Stimulated activated CD4-positive, alpha-beta T cell treated with anti-CD3 and anti-CD28 coated beads, Interleukin-12 subunit alpha, Interleukin-12 subunit beta, amount 100 ng/mL, for 4 hours (primary cell): ENCODE data around the gene ARSA.

Source experiments
- DNase-seq: peaks from one replicate; pipeline ENCODE4 v3.0.0-alpha.2; 2020

ARSA gene

DNA sequence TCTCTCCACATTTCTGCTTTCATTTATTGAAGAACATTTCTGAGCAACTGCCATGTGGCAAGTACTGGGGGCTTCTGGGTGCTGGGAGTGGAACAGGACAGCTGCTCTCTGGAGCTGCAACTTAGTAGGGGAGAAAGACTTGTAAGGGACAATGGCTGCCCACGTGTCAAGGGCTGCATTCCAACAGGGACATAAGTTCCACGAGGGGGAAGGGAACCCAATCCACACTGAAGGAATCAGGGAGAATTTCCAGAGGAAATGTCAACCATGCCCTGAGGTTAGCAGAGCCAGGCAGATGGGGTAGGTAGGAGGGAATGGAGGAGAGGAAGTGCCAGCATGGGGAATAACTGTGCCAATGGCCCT, 25.6 kb downstream of the ARSA start:
- no peak for DNase-seq

DNA sequence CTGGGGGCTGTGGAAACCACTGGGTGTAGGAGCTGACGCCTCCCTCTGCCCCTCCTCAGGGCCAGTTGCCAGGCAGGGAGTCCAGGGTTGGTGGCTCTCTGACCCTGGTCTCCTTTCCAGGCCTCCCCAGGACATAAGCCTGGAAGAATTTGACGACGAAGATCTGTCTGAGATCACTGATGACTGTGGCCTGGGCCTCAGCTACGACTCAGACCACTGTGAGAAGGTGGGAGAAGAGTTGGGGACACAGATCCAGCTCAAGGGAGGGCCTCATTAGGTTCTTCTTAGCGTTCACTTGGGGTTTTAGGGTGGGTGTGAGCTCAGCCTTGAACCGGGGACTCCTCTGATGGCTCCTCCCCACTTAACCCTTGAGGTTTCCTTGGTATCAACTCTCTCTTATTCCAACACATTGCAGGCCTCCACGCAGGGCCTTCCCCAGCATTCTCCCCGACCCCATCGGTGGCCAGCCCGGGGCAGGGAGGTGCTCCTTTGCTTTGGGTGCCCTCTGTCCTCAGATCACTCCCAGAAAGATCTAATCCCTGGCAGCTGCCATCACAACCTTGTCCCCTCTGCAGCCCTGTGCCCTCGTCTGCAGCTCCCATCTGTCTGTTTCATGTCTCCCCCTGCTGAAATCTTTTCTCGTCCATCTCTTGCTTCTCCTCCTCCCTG, 26.1 kb downstream of the ARSA start:
- no peak for DNase-seq

DNA sequence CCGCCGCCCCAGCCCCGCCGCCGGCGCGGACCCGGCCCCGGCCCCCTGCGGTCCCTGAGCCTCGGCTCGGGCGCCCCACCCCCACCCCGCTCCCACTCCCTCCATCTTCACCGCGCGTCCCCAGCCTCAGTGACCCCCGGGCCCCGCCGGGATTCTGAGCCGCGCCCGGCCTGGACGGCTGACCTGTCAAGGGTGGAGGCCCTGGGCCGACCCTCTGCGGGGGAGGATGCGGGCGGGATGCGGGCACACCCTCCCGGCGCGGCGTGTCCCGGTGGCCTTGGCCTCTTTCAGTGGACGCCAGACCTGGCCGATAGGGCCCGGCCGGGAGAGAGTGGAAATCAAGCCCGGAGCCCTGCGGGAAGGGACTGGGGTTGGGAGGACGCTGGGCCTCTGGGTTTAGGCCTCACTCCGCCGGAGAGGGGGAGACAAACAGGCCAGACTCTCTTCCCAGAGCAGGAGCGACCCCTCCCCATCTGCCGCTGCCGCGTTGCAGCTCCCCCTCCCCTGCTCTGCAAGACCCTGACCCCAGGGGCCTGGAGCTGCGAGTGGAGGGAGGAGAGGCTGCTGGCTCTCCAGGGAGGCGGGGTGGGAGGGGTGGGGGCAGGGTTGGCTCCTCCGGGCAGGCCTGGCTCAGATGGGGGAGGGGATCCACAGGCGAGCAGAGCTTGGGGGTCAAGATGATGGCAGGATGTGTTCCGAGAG, 26.8 kb downstream of the ARSA start:
- no peak for DNase-seq

DNA sequence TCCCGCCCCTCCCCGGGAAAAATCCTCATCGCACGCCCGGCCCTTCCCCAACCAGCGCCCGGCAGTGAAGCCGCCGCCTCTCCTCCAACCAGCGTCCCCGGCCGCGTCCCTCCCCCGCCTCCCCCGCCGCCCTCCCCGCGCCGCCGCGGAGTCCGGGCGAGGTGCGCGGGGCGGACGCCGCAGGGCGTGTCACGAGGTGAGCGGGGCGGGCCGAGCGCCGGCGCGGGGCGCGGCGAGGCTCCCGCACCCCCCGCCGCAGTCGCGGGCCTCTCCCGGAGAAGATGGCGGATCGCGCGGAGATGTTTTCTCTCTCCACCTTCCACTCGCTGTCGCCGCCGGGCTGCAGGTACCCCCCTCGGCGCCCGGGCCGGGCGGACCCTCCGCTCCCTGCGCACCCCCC, 27.4 kb downstream of the ARSA start, which contains the start of gene MAPK8IP2:
Gene MAPK8IP2, plus strand, starts transcription at position 256 of the 400 bp plus-strand sequence. Its CDS starts 26 bp downstream, at position 282.
- no peak for DNase-seq

DNA sequence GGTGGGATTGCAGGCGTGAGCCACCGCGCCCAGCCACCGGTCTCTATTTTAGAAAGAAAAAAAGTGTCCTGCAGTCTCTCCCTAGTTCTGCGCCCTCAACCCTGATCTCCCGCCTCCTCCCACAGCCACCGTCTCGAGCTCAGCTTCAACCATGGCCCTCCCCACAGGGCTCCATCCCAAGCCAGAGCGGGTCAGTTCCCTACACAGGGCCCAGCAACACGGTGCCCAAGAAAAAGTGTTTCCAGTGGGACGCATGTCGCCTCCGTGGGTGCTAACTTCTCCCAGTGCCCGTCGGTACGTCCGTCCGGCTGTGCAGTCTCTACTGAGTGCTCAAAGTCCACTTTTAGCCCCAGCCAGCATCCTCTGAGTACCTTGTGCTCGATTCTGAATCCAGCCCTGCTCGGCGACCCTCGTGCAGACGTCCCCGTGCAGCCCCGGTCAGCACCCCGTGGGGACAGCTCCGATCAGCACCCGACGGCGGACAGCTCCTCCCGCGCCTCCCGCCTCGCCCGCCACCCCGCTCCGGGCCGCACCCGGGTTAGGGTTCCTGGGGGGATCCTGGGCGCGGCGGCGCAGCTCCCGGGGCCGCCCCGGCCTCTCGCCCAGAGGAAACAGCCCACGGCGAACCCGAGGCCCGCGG, 28.0 kb downstream of the ARSA start:
- peak; percentile 60 for DNase-seq

DNA sequence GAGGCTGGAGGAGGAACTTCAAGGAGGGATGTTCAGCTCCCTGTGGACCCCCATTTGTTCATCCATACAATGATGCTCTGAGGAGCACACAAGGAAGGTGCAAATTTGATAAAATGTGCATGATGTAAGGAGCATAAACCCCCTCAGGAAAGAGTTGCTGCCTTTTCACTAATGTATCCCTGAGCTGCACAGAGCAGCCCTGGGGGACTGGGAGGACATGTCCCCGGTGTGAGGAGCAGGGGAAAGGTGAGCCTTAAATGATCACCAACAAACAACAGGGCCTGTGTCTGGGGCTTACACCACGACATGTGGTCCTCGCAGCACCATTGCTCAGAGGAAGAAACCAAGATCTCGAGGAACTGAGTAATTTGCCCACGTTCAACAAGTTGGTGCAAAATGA, 30.9 kb downstream of the ARSA start:
- DNase-seq, result no peak

DNA sequence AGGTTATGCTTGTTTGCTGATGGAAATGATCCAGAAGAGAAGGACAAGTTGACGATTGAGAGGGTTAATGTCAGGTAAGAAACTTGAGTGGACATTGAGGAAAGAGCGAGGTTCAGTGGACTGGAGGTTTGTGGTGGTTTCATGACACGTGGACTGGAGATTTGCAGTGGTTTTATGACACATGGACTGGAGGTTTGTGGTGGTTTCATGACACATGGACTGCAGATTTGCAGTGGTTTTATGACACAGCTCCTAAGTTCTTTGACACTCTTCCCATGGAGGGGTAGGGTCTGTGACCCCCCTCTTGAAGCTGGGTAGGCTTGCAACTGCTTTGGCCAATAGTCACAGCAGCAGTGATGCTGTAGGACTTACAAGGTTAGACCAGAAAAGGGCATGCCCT, 32.8 kb downstream of the ARSA start:
- DNase-seq, result no peak

DNA sequence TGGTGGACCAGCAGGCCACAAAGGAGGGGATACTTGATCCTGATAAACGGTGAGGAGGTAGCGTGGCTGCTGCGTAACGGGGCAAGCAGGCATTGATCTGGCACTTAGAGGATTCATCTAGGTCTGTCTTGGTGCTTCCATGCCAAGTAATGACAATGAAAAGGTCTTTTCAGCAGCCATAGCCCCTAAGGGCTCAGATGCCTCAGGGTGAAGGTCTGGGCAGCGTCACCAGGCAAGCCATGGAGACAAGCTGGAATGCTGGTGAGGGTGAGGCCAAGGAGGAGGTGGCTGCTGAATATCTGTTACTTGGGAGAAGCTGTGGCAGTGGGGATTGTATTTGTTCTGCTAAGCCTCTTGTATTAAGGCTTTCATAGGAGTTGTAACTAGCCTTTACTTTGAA, 40.5 kb downstream of the ARSA start:
- DNase-seq, result no peak

DNA sequence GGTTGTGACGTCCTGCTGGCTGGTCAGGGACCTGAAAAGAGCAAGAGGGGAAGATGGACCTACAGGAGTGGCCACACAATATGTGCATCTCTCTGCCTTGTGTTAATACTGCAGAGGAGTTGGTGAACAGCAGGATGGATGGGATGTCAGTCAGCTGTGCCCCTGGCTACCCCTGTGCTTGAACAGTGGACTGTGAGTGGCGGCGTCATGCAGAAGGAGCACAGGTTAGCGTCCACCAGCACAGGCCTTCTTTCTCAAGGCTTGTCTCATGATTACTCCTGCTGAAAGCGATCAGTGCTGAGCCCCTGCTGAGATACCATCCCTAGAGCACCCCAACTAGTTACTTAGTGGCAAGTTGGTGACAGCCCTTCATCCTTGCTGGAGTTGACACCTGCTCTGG, 41.5 kb downstream of the ARSA start:
- DNase-seq, result no peak

DNA sequence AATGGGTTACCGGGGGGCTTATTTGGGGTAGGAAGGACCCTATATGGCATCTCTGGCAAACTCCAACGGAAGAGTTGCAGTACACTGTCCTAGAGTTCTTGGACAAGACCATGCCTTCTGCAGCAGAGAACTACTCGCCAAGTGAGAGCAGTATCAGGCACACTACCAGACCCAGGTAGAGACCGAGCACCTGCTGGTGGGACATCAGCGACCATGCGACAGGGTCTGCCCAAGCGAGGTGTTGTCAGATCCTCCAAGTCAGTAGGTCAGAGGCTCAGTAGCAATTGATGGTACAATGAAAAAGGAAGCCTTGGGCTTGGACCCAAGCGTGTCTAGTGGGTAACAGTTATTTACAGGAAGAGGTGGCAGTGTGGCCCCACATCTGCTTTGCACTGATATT, 42.2 kb downstream of the ARSA start:
- DNase-seq, result no peak

DNA sequence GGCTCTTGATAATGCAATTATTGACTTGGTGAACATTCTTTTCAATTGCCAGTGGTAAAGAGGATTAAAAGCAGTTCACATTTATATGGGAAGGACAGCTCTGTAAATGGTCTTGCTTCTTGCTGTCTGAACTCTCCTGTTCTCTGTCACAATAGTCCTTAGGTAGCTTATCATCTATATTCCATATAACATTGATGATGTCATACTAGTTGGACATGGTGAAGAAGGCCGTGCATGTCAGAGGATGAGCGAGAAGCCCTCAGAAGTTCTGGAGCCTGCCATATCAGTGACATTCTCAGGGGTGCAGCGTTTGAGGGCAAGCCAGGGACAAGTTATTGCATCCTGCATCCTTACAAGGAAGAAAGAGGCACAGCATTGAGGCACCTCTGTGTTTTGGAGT, 42.7 kb downstream of the ARSA start:
- no peak for DNase-seq

DNA sequence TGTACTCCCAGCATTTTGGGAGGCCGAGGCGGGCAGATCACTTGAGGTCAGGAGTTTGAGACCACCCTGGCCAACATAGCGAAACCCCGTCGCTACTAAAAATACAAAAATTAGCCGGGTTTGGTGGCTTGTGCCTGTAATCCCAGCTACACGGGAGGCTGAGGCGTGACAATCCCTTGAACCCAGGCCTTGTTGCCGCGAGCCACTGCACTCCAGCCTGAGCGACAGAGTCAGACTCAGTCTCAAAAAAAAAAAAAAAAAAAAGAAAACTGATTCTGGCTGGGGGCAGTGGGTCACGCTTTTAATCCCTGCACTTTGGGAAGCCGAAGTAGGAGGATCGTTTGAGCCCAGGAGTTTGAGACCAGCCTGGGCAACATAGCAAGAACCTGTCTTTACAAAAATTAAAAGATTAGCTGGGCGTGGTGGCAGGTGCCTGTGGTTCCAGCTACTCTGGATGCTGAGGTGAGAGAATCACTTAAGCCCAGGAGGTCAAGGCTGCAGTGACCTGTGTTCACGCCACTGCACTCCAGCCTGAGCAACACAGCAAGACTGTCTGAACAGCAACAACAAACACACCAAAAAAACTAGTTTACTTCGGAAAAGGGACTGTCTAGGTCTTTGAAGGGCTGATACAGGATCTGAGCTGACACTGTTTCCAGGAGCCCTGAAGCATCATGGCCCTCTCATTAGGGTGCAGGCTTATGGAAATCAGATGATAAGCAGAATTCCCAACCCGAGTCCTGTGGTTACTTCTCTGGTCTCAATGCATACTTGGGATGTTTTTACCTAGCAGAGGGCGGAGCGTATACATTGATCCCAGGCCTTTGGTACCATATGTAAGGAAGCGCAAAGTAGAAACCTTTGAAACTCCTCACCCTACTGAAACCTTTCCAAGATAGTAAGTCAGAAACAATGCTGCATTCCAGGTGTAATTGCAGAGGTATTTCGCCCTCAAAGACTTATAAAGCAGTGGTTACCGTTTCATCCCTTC, 43.6 kb downstream of the ARSA start:
- no peak for DNase-seq

DNA sequence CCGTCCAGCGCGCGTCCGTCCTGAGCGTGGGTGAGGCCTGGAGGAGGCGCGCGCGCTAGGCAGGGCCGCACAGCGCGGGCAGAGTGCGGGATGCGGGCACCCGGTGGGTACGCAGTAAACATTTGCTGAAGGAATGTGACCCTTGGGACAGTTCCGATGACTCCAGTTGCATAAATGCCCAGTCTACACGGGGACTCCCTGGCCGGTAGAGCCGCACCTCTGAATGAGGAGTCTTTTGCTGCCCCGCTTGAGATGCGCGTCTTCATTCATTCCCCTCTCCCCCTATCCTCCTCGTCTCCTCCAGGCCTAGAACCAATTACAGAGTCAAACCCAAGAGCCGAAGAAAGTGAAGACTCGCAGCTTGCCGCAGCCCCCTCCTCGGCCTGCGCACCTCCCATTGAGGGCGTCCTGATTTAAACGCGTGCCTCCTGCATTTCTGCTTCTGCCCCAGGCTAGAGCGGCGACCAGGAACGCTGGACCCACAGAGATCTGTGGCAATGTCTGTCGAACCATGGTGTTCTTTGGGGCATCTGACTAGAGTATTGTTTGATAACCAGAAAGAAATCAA, 44.6 kb downstream of the ARSA start:
- no peak for DNase-seq

DNA sequence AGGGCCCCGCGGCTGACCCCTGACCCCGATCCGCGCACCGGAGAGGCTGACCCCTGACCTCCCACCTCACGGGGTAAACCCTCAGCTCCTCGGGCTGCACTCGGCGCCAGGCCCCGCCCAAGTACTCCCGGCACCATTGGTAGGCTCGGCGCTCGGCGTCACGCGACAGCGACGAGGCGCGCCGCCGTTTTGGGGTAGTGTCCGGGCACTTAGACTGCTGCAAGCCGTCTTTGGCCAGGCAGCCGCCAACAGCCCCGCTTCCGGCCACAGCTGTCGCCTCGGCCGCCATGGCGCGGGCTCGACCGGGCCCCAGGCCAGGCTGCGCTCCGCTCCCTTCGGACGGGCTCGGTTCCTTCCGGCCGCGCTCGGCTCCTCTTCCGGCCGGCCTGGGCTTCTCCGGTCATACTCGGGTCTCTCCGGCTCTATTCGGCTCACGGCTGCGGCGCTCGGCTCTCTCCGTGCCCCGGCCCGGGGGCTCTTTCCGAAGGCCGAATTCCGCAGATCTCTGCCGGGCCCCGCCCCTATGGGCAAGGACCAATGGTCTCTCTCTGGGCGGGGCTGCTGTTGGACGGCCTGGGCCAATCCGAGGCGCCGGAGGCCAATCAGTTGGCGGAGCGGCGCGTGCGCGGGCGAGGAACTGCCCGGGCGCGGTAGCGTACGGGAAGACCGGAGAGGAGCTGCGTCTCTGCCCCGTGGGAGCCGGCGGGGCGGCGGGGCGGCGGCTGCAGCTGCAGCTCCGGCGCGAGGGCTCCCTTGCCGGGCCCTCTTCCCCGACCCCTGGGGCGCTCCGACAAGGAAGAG, 45.3 kb downstream of the ARSA start, which contains the start of gene CHKB:
Gene CHKB, minus strand, starts transcription at position 357 of the 801 bp plus-strand sequence. Its CDS starts 68 bp downstream, at position 289.
- DNase-seq, result peak; percentile 98

DNA sequence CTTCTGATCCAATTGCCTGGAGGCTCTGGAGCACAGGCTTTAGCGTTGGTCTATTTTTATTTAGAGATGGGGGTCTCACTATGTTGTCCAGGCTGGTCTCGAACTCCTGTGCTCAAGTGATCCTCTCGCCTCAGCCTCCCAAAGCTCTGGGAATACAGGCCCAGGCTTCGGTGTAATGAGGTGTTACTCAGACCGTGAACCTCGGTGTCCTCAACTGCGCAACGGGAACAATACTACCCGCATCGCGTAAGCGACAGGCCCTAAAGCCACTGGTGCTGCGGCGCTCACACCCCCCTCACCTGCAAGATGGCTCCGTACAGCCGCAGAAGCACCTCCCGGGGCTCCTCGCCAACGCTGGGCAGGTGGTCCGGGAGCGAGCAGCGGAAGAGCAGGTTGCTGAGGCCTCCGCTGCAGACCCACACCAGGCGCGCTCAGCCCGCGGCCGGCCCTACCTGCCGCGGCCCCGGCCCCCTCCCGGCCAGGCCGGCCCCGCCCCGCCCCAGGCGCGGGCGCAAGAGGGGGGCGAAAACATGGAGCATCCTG, 45.9 kb downstream of the ARSA start:
- peak; percentile 30 for DNase-seq

DNA sequence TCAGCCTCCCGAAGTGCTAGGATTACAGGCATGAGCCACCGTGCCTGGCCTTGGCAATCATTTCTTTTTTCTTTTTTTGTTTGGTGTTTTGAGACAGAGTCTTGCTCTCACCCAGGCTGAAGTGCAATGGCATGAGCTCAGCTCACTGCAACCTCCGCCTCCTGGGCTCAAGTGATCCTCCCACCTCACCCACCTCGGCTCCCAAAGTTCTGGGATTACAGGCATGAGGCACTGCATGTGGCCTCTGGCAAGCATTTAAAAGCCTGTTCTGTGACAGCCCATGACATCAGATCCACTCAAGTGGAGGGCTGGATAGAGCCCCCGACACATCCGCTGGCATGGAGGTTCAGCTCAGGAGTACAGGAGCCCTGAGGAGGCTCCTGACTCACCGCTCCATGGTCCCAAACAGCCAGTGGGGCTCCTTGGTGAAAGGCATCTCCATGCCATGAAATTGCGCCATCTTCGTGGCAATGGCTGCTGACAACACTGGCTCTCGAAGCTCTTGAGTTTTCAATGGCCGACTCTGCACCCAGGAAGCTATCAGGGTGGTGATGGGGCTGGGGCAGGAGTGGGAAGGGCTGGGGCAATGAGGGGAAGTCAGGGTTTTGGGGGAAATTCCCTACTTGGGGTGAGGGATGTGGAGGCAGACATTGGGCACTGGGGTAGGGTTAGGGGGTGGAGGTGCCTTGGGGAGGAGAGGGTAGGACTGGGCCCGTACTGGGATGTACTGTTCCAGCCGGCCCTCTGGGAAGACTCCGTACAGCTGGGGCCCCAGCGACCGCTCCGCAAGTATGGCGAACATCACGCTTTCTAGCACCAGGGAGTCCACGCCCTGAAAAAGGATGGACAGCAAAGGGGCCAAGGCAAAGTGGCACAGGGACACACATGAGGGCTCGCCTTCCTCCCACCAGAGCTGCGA, 46.7 kb downstream of the ARSA start:
- no peak for DNase-seq

DNA sequence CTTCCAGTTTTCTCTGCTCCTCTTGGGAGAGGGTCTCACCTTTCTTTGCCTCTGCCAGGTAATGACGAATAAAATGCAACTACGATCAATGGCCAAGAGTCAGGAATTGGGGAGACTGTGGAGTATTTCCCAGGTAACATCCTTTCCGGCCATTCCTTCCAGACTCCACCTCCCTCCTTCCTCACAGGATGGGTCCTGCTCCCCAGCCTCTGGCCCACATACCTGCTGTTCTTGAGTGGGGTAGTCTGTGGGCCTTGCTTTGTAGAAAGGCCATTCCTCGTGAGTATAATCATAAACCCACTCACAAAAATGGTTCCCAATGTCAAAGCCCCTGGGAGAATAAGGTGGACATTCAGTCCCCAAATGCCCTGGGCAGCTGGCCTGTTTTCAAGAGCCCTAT, 48.2 kb downstream of the ARSA start:
- DNase-seq, result no peak

DNA sequence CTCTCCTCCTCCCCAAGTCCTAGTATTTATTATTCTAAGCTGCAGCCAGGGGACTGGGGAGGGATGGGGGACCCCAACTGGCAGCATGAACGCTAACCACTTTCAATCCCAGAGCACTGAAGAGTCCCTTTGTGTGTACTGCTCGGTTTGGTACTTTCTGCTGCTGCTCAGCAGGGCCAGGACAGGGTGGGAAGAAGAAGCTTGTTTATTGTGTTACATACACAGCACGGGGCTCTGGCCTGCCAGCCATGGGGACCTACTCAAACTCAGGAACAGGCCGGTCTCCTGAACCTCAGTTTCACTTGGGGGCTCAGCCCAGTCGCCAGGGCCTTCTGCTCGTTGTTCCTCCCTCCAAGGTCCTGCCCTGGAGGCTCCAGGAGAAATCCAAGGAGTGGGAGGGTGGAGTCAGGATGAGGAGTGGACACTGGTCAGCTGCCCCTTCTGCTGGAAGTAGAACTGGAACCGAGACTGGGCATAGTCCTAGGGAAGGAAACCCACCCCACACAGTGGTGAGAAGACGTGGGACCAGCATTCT, 49.1 kb downstream of the ARSA start:
- no peak for DNase-seq

DNA sequence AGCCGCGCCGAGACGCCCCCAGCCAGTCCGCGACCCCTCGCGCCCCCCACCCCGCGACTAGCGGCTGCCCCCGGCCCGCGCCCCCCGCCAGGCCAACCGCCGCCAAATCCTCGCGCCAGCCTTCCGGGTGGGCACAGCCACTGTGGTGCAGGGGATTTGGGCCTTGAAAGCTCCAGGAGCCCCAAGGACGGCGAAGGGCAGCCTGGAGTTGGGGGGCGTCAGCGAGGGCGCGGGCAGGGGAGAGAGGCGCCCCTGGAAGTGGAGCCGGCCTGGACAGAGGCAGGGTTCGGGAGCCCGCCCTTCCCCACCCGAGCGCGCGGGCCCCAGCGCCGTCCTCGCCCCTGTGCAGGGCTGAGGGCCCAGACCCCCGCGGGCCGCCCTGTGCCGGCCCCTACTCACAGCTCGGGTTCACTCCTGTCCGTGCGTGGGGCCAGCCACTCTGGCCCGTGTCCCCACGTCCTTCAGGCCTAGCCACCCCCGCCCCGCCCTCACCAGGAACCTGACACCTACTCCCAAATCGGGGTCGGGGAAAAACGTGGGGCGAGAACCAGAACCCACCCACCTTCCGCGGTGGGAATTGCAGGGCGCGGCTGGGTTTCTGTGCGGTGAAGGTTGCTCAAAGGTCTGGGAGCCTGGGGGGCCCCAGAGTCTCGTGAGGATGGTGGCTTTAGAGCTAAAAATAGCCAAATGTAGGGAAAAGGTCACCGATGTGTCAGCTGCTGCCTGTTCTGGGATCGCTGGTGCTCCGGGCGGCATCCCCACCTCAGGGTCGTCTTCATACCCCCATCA, 49.8 kb downstream of the ARSA start, which contains the start of gene CPT1B:
Gene CPT1B, minus strand, starts transcription at position 441 of the 789 bp plus-strand sequence. CDS start 512 bp downstream, outside the sequence.
- no peak for DNase-seq
